IPS-NIHi7 (cell line): ENCODE results near the gene SUSD6.
"Not testable (repeated sequence)": the region's sequence is repeated elsewhere in the genome, so short reads cannot be mapped to it uniquely, and the experiment has no call there.

Experiments used
- DNase-seq: peaks from one replicate; pipeline ENCODE4 v3.0.0; 2012; ENCODE audit warnings: mixed read lengths; ENCODE audit errors: extremely low spot score

The SUSD6 gene

DNA sequence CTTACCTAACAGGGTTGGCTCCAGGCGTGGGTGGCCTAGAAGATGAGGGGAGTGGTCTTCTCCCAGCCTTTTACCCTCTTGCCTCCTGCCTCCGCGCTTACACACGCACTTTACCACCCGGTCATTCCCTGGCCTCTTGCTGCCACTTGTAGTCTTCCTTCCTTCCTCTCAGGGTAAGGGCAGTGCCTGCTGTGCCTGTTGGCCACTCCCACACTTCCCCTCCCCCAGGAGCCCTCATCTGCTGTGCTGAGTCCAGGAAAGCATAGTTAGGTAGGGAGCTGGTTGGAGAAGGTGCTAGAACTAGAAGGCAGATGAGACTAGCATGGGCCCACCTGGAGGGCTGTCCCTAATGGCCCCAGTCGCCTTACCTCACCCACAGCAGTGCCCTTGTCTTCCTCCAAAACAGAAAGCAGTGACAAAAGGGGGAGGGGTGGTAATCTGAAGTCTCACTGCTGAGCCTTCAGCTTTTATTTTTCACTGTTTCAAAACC, 101.2 kb downstream of the SUSD6 start:
- peak; percentile 46 for DNase-seq

DNA sequence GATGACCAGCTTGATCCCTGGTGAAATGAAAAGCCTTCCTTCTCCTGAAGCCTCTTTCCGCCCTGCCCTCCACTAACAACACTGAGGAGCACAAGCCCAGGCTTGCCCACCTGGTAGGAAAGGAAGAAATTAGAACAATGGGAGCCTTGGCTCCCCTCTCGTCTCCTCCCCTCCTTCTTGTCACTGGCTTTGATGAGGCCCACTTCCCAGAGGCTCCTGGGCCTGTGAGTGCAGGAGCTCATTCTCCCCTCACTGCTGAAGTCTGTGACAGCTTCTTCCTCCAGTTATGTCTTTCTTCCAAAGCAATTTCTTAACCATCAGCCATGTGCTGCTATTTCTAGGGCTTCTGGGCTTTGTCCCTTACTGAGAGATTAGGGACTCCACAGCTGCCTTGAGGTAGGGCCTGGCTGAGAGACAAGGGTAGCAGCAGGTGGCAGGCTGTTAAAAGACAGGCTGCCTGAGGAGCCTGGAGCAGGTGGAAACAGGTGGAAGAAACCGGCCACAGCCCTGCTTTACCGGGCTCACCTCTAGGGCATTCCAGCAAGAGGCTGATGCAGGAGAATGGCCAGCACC, 101.9 kb downstream of the SUSD6 start:
- peak; percentile 77 for DNase-seq

DNA sequence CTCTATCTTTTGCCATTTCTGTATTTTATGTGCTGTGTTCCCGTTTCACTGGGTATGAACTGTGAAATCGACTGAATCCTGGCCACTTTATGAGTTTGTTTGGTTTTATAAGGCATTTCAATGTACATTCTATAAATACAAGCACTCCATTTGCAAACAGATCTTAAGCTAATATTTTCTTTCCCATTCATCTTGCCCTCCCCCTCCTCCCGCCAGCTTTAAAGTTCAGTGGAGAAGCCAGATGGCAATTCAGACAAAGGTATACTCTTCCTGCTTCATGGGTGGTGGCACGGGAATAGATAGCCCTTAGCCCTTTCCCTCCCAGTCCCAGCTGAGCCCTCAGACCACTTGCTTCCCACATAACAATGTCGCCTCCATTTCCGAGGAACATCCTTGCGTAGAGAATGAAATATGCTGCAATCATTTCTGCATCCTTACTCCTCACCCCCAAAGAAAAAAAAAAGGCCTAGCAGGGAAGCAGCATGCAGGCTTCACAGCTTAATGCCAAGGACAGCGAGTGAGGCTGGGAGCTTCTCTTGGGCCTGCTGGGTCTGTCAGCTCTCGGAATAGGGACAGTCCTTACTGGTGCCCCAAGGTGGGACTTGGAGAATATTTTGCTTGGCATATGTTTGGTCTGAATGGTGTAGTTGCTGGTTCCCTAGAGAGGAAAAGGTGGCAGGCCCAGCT, 102.7 kb downstream of the SUSD6 start:
- DNase-seq = no peak

DNA sequence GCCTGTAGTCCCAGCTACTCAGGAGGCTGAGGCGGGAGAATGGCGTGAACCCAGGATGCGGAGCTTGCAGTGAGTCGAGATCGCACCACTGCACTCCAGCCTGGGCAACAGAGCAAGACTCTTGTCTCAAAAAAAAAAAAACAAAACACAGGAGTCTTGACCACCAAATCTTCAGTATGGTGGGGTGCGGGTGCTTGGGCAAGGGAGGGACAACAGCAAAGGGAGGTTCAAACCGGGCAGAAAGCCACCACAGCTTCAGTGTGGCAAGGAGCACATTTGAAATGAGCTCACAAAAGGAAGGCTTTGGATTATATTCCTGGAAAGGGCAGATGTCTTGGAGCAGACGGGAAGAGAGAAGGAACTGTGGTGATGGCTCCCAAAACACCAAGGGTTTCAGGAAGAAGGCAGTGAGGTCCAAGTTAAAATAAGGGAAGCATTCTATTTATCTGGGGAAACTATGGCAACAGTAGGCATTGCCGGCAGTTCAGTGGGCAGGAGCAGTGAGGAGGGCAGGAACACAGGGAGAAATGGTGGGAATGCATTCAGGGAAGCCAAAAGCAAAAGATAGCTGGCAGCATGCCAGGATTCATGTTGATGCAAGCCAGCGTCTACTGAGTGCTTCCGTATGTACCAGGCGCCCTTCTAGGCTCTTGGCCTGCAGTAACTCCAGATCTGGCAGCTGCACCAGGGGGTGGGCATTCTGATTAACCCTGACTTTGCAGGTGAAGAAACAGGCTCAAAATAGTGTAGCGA, 104.5 kb downstream of the SUSD6 start:
- no peak for DNase-seq

DNA sequence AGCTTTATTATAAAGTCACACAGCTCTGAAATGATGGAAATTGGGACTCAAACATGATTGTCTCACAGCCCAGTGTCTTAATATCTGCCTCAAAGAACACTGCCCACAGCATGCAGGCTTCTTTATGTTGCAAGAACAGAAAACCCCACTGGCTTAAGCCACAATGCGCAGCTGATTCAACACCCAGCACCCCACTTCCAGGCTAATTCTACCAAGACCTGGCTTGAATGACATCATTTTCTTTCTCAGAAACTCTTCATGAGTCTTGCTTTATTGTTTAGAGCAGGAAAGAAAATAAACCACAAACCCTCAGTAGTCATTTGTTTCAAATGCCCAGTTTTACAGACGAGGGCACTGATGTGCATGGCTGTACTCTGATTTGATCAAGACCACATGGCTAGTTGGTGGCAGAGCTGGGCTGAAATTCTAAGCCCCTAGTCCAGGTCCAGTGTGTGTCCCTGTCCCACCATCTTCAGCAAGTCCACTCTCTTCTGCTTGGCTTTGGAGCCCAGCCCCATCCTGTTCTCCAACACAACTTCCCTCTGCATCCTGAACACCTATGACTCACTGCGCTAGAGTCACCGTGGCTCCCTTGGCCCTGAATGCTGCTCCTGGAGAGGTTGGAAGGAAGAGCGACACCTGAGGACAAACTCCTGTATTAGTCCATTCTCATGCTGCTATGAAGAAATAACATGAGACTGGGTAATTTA, 105.2 kb downstream of the SUSD6 start:
- no peak for DNase-seq

DNA sequence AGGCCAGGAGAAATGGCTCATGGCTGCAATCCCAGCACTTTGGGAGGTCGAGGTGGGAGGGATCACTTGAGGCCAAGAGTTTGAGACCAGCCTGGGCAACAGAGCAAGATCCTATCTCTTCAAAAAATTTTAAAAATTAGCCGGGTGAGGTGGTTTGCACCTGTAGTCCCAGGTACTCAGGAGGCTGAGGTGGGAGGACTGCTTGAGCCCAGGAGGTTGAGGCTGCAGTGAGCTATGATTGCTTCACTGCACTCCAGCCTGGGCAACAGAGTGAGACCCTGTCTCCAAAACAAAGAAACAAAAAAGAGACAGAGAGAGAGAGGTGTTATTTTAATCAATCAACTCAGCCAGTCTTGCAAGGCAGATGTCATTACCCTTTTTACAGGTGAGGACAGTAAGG, 107.2 kb downstream of the SUSD6 start:
- DNase-seq = not testable (repeated sequence)

DNA sequence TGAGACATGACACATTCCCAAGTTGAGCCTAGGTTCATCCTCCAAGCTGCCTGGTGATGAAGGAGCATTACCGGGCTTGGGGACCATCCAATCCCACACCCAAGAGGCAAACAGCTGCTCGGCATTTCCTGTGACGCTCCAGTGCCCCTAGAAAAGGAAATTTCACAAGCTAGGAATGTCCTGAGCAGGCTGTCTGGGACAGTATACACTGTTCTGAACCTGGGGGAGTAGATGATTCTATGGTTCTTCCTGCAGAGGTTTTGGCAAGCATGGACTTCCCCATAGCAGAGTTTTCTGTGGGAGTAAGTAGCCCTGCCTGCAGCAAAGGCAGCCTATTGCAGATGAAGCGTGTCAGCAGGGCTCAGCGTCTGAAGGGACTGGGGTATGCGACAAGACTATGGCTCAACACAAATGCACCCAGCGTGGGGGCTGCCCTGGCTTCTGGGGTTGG, 108.1 kb downstream of the SUSD6 start:
- no peak for DNase-seq

DNA sequence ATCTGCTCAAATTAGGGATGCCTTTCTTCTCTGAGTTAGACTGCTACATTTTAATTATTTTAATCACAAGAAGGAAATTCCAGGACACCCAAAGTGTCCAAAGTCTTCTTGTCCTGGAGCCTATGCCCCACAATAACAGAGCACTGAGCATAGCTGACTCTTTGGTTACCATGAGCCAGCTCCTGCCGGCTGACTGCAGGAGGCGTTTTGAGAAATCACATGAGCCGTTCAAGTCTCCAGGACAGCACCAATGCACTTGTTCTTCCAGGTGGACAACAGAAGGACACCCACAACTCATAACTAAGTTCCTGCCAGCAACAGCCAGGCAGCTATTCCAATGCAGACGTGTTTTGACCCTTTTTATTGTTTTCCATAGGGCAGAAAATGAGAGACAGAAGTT, 109.5 kb downstream of the SUSD6 start:
- DNase-seq = no peak

DNA sequence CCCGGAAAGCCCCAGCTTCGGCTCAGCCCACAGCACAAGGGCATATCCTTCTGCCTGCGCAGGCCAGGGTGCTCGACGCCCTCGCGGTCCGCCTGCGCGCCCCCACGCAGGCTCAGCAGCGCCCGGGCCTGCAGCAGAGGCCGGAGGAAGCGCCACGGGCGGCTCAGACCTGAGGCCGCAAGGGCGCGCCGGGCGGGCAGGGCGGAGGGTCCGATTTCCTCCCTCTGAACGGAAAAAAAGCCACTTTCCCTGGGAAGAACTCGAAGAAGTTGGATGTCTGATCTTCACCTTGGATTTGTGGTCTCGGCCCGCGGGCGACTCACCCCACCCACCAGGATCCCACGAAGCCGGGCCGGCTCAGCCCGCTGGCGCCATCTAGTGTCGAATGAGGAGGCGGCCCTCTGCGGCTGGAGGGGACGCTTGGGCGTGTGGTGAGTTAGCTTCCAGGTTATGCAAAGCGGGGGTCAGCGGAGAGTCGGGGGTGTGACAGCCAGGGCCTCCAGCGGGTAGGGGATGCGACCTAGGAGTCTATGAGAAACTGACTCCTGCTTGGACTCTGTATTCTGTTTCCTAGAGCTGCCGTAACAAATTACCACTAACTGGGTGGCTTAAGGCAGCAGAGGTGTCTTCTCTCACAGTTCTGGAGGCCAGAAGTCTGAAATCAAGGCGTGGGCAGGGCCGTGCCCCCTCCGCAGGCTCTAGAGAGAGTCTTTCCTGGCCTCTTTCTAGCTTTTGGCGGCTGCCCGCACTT, 115.5 kb downstream of the SUSD6 start:
- DNase-seq = peak; percentile 90

DNA sequence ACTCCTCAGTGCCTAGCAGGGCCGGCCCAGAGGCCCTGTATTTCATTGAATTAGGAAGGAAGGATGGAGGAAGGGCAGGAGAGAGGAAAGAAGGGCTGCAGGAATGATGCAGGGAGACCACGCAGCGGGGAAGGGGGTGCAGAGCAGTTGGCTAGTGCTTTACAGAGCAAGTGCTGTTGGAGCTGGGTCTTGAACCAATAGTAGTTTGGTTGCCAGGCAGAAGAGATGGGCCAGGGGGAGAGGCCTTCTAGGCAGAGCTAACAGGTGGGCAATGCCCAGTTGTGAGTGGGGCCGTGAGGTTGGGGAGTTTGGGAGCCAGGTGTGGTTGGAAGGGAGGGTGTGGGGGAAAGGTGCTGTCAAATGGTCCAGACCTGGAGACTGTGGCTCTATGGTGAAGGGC, 116.5 kb downstream of the SUSD6 start:
- no peak for DNase-seq

DNA sequence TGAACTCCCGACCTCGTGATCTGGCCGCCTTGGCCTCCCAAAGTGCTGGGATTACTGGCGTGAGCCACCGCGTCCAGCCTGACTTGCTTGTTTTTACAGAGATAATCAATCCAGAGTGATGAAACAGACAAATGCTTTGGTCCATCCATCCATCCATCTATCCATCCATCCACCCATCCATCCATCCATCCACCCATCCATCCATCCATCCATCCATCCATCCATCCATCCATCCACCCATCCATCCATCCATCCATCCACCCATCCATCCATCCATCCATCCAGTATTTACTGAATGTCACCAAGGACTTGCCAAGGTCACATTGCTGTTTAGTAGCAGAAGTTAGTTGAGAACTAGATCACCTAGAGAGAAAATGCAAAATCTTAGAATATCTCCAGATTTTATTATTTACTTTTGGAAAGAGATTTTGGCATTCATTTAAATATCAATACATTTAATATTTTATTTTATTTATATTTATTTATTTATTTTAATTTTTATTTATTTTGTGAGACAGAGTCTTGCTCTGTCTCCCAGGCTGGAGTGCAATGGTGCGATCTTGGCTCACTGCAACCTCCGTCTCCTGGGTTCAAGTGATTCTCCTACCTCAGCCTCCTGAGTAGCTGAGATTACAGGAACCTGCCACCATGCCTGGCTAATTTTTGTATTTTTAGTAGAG, 120.7 kb downstream of the SUSD6 start:
- not testable (repeated sequence) for DNase-seq

DNA sequence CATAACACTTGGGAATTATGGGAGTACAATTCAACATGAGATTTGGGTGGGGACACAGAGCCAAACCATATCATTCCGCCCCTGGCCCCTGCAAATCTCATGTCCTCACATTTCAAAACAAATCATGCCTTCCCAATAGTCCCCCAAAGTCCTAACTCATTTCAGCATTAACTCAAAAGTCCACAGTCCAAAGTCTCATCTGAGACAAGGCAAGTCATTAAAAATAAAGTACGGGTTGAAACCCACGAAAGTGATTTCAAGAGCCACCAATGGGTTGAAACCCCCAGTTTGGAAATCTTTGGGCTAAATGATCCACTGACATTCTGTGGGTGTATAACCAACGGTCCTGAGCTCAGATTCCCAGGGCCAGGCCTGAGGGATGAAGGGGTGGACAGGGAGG, 125.0 kb downstream of the SUSD6 start:
- not testable (repeated sequence) for DNase-seq

DNA sequence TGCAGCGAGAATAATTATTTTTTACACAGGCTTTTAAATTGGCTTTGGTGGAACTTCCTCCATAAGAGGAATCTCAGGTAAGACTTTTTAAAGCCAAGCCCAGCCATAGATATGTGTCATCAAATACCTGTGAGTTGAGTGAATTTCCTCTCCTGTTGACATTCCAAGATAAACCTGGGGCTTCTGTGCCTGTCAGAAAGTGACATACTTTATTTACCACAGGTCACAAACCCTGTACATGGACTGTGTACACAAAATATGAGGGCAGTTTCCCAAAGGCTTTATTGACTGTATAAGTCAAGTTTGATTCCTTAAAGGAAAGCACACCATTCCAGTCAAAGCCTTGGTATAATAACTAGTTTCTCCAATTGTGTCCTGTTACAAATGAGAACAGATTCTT, 129.7 kb downstream of the SUSD6 start:
- no peak for DNase-seq

DNA sequence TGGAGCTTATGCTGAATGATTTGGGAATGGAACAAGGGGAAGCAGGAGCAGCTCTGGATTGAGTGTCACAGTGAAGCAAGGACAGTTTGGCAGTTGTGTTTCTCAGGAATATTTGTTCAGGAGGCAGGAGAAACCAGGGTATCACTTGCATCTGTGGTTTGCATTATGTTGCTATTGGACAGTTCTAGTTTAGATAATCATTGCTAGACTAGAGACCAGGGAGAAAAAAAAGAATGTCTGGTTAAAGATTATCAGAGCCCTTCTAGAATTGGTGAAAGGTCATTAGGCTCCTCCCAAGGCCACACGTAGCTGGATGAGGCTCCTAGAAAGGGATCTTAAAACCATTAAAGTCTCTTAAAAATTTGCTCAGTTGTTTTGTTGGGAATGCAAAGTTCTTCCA, 138.6 kb downstream of the SUSD6 start:
- no peak for DNase-seq

DNA sequence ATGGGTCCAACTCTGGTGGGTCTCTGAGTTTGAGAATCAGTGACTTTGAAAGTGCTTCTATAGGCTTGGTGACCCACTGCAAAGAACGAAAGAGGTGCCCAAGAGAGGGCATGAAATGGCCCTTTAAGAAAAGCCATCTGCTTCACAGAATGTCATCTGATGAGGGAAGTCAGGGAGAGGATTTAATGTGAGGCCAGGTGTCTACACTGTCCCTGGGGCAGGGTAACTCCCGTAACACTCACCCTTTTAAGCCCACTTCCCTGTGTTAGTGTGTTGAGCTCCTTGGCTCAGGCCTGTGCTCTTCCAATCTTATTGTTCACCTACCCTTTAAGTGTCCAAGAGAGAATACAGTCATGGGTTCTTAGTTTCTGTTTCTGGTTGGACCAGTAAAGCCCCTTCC, 139.1 kb downstream of the SUSD6 start:
- no peak for DNase-seq

DNA sequence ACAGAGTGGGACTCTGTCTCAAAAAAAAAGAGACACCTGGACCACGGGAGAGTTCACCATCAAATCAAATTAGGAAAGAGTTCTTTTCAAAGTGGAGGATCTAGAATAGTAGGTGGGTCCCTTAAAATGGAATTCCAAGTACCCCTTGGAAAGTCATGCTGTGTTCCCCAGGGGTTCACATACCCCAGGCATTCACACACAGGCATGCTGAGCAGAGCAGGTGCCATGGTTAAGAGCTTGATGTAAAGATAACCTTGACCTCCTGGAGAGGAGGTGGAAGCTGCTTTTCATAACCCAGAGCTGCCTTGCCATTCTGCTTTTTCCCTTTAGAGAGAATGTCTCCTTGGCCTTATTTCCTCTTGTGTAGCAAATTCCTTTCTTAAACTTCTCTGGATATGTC, 141.4 kb downstream of the SUSD6 start:
- no peak for DNase-seq

DNA sequence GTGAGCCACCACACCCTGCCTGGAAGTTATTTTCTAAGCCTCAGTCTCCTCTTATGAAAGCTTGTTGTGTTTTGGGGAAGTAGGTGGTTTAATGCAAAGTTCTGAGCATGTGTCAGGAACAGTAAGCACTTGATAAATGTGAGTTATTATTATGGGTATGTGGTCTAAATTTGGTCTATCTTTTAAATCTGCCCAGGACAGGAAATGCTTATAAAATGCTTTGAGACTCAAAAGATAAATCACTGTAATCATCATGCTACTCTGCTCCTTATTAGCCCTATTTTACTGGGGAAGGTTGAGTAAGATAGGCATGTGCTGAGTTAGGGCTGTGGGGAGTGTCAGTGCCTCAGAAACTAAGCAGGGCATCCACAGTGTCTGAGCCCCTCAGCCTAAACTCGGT, 142.5 kb downstream of the SUSD6 start:
- DNase-seq = no peak

DNA sequence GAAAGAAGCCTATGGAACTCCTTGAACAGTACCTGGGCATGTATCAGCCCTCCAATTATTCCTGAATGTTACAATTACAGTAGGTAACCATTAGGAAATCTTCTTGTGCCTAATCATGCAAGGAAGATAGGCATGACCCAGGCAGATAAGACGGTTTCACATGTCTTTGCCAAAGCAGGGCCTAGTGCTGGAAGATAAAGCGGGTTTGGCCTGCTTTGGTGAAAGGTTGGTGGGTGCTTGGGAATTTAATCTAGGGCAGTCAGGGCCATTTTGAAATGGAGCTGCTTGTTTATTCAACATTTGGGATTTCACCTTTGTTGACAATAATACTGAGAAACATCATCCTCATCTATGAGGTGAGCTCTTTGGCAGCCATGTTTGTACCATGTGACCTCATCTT, 143.1 kb downstream of the SUSD6 start:
- DNase-seq = no peak

DNA sequence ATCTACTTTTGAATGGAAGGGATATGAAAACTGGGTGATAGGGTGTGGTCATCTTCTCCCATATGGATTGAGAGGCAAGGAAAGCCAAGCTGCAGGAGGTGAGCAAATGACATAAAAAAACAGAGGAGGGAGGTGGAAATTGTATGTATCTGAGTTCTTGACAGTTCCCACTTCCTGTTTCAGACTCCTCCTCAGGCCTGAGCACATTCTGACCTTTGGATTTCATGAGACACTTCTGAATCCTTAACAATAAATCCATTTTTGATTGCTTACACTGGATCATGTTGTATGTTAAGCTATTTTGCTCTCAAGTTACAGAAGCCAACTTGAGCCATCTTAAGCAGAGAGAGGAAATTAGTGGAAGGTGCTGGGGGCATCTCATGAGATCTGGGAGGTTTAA, 143.9 kb downstream of the SUSD6 start:
- no peak for DNase-seq

DNA sequence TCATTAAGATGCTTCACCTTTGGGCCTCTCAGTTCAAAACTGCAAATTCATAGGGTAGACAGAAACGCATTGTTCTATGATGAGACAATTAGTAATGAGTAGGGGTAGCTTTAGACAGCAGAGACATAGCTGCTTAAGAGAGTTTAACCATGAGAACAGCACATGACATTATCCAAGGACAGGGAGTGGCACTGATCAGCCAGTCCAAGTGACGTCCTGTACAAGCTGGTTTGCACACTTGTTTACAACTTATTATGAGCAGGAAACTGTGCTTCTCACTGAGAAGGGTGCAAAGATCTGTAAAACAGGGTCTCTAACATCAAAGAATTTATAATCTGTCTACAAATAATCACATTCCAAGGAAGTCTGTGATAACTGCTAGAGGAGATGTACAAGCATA, 144.4 kb downstream of the SUSD6 start:
- DNase-seq = no peak

DNA sequence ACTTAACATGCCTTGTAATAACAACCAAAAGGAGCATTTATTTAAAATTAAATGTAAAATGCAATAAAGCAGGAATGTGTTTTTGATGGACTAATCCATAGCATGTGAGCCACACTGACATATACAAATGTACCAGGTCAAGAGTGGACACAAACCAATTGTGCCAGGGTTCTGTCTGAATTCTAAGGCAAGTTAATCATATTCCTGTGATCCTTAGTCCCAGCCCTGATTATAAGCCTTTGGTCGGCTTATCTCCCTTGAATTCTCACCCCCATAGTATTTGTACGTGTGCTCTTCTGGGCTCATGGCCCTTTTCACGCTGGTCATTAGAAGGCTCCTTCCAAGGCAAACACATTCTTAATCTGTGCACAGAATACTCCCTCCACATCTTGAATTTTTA, 144.9 kb downstream of the SUSD6 start:
- no peak for DNase-seq
